Chondrocyte (in vitro differentiated cells): ENCODE measurements around the gene CRISPLD2. TPM values are rescaled to one million over a fixed set of nuclear protein-coding genes. Genes with fewer than 3 reads are reported as not detected.

Source experiments
- DNase-seq: peaks from one replicate; pipeline ENCODE4 v3.0.0; 2021; ENCODE audit warnings: mixed read lengths, low spot score
- H3K27ac Mint-ChIP-seq: one replicate; pipeline ENCODE4 v1.8.0; 2021; ENCODE audit warnings: mild to moderate bottlenecking, moderate library complexity, mixed read lengths; ENCODE audit not compliant: unreplicated experiment
- H3K27me3 Mint-ChIP-seq: 2 replicates; pipeline ENCODE4 v1.8.0; 2021; ENCODE audit warnings: low read depth, mixed read lengths
- H3K36me3 Mint-ChIP-seq: 2 replicates; pipeline ENCODE4 v1.8.0; 2021; ENCODE audit warnings: low read depth, mixed read lengths
- H3K4me1 Mint-ChIP-seq: 2 replicates; pipeline ENCODE4 v1.8.0; 2021; ENCODE audit warnings: low read depth, mild to moderate bottlenecking, mixed read lengths
- H3K4me3 Mint-ChIP-seq: one replicate; pipeline ENCODE4 v1.8.0; 2021; ENCODE audit warnings: mild to moderate bottlenecking, moderate library complexity, mixed read lengths; ENCODE audit not compliant: unreplicated experiment
- H3K9me3 Mint-ChIP-seq: 2 replicates; pipeline ENCODE4 v1.8.0; 2021; ENCODE audit warnings: low read depth, mixed read lengths
- CTCF ChIP-seq: fragments of 200-600 bp; sonication (generic); IDR thresholded peaks from 2 replicates; pipeline ENCODE4 v1.5.0; 2021; ENCODE audit warnings: antibody characterized with exemption, mild to moderate bottlenecking, moderate library complexity
- total RNA-seq: library from RNA; stranded (reverse); gene quantifications from 3 replicates; pipeline ENCODE4 v1.2.1, GENCODE V29; 2021

The CRISPLD2 gene
- total RNA-seq, 1 donor from 2014 or later, result 12.1 TPM

- TF ChIP-seq CTCF, result no peak
- Mint-ChIP-seq H3K4me3 (no peak overlapping the region), H3K9me3 (no peaks in the 10 kb centered on the region), H3K27ac (no peak overlapping the region), H3K27me3 (peaks cover 17% of the 10 kb centered on the region), H3K36me3 (no peaks in the 10 kb centered on the region), H3K4me1 (peaks cover 19% of the 10 kb centered on the region)
- no peak for DNase-seq
Measured at GRCh38 chr16:84818133-84818532, 1.7 kb upstream of the CRISPLD2 start.

GRCh38 chr16:84818989-84819643 is 669 bp upstream of the CRISPLD2 start:
- no peaks in the 10 kb centered on the region for H3K36me3 Mint-ChIP-seq
- DNase-seq, result no peak
- H3K27ac Mint-ChIP-seq, result no peak overlapping the region
- no peaks in the 10 kb centered on the region for H3K9me3 Mint-ChIP-seq
- TF ChIP-seq CTCF, result no peak
- peak overlapping the region; percentile 81 for H3K4me3 Mint-ChIP-seq
- peaks cover 10% of the 10 kb centered on the region for H3K27me3 Mint-ChIP-seq
- H3K4me1 Mint-ChIP-seq, result peaks cover 19% of the 10 kb centered on the region

- peaks cover 19% of the 10 kb centered on the region for H3K4me1 Mint-ChIP-seq
- DNase-seq, result no peak
- no peaks in the 10 kb centered on the region for H3K36me3 Mint-ChIP-seq
- H3K27me3 Mint-ChIP-seq, result peaks cover 6% of the 10 kb centered on the region
- TF ChIP-seq CTCF, result no peak
- no peaks in the 10 kb centered on the region for H3K9me3 Mint-ChIP-seq
- peak overlapping the region; percentile 81 for H3K4me3 Mint-ChIP-seq
- peak overlapping the region; percentile 61 for H3K27ac Mint-ChIP-seq
Measured at GRCh38 chr16:84820305-84820684, 510 bp downstream of the CRISPLD2 start.

- Mint-ChIP-seq H3K36me3 (no peaks in the 10 kb centered on the region), H3K4me1 (peaks cover 19% of the 10 kb centered on the region), H3K27ac (no peak overlapping the region), H3K9me3 (no peaks in the 10 kb centered on the region), H3K27me3 (peaks cover 4% of the 10 kb centered on the region), H3K4me3 (peak overlapping the region; percentile 81)
- no peak for DNase-seq
- no peak for TF ChIP-seq CTCF
Measured at GRCh38 chr16:84820771-84821170, 986 bp downstream of the CRISPLD2 start.

GRCh38 chr16:84821179-84821578 is 1.4 kb downstream of the CRISPLD2 start:
- H3K27me3 Mint-ChIP-seq, result peaks cover 4% of the 10 kb centered on the region
- no peak for DNase-seq
- H3K4me3 Mint-ChIP-seq, result no peak overlapping the region
- no peak overlapping the region for H3K27ac Mint-ChIP-seq
- peaks cover 19% of the 10 kb centered on the region for H3K4me1 Mint-ChIP-seq
- no peak for TF ChIP-seq CTCF
- H3K9me3 Mint-ChIP-seq, result no peaks in the 10 kb centered on the region
- H3K36me3 Mint-ChIP-seq, result no peaks in the 10 kb centered on the region
